Mesodermal cell (in vitro differentiated cells): ENCODE results near the gene PMVK.

ENCODE experiments used
- H3K27ac ChIP-seq: 2 replicates; pipeline ENCODE4 v1.7.0; 2013; ENCODE audit warnings: mild to moderate bottlenecking, low read depth, low read length, moderate library complexity; ENCODE audit not compliant: severe bottlenecking
- H3K36me3 ChIP-seq: 2 replicates; pipeline ENCODE4 v1.7.1; 2013; ENCODE audit warnings: mild to moderate bottlenecking, low read length, moderate library complexity; ENCODE audit not compliant: control insufficient read depth, insufficient read depth
- H3K4me1 ChIP-seq: one replicate; pipeline ENCODE4 v1.7.1; 2013; ENCODE audit warnings: mild to moderate bottlenecking, low read length; ENCODE audit not compliant: insufficient read depth, control insufficient read depth, poor library complexity, severe bottlenecking
- H3K4me3 ChIP-seq: 2 replicates; pipeline ENCODE4 v1.7.0; 2013; ENCODE audit warnings: low read length, control low read depth, mild to moderate bottlenecking; ENCODE audit not compliant: insufficient read depth, poor library complexity, severe bottlenecking; ENCODE audit errors: extremely low read depth
- H3K9me3 ChIP-seq: 2 replicates; pipeline ENCODE4 v1.7.1; 2013; ENCODE audit warnings: mild to moderate bottlenecking, low read length, moderate library complexity; ENCODE audit not compliant: control insufficient read depth
- WGBS, 2 experiments: methylation state at CpG; one replicate each; pipeline ENCODE4 v1.1.5; 2013; ENCODE audit warnings: missing lambda C conversion rate in 2 of 2; ENCODE audit not compliant: insufficient coverage in 2 of 2; 5-methylcytosine and 5-hydroxymethylcytosine counted together

Gene PMVK

DNA sequence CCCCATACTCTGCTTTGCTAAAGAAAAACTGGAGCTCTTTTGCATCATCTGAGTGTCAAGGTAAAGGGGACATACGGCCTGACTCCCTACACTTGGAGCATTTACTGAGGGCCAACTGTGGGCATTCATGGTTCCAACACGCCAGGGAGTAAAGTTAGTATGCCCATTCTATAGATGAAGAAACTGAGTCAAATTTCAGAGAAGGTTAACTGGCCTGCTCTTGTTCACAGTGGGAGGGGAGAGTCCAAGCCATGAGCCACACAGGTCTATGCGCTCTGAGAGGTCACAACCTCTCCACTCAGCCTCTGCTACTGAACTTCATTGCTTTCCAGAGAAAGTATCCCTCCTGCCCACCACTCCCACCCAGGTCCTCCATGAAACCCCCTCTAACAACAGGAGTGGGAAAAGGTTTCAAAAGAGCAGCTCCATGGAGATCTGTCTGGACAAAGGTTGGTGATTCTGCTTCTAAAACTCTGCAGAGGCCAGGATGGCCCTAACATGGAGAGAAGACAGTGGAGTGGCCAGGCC, 59.6 kb downstream of the PMVK start:
- WGBS, 2 experiments = 80 to 94% methylated on average over 1 to 2 of the region's 3 CpGs
- peaks cover 6% of the 10 kb centered on the region for H3K4me1 ChIP-seq
- H3K36me3 ChIP-seq = no peaks in the 10 kb centered on the region
- no peaks in the 10 kb centered on the region for H3K9me3 ChIP-seq
- no peak overlapping the region for H3K4me3 ChIP-seq
- H3K27ac ChIP-seq = no peak overlapping the region
